ENCODE data around the gene CD244. TPM values are rescaled to one million over a fixed set of nuclear protein-coding genes. Genes with fewer than 3 reads are reported as not detected.

CD244 gene
- total and polyA plus RNA-seq, 8 donors, result 0.15 to 1.1 (median 0.43) TPM; not detected in 3

DNA sequence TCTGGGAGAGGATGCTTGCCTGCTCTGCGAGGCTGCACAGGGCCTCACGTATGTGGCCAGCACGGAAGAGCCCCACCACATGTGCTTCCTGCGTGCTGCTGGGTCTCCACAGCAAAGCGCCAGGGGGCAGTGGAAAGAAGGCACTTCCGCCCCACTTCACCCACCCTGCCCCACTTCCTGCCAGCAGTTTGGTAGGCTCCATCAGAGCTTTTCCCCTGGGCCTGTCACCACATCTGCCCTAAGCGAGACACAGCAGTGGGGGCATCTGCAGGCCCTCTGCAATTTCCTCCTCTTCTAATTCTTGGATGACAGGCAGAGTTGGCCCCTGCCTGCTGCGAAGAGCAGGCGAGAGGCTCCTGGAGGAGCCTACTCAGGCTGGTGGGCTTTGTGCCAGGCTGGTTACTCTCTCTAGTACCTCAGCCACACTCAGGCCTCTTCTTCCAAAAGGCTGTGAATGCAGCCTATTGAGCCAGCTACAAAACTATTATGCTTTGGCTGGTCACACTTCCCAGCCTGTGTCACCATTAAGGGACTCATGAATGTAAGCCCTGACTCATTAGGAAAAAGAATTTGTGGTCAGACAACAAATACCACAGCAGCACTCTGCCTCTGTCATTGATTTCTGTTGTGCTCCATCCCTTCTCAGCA is 25.0 kb downstream of the CD244 start:
- TF ChIP-seq POLR2A (IDR thresholded peaks at IDR 0.05) (no peak), EP300 (IDR thresholded peaks at IDR 0.05) (no peak), POLR2AphosphoS5 (IDR thresholded peaks at IDR 0.05) (peak in 1 of 3 donors; percentile 7)
- TF ChIP-seq, protein P1, sequence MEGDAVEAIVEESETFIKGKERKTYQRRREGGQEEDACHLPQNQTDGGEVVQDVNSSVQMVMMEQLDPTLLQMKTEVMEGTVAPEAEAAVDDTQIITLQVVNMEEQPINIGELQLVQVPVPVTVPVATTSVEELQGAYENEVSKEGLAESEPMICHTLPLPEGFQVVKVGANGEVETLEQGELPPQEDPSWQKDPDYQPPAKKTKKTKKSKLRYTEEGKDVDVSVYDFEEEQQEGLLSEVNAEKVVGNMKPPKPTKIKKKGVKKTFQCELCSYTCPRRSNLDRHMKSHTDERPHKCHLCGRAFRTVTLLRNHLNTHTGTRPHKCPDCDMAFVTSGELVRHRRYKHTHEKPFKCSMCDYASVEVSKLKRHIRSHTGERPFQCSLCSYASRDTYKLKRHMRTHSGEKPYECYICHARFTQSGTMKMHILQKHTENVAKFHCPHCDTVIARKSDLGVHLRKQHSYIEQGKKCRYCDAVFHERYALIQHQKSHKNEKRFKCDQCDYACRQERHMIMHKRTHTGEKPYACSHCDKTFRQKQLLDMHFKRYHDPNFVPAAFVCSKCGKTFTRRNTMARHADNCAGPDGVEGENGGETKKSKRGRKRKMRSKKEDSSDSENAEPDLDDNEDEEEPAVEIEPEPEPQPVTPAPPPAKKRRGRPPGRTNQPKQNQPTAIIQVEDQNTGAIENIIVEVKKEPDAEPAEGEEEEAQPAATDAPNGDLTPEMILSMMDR (IDR thresholded peaks at IDR 0.05), result no peak
- intact Hi-C loops (cut with DNase I; ENCODE audit: low total_unique reads), result loop anchor here (10.0 kb wide), 1 partner anchor 117 kb away; the partner anchor contains the start of gene ITLN2

GRCh38 chr1:160836981-160837557 is 25.6 kb downstream of the CD244 start:
- Histone ChIP-seq H3K27me3 (no peaks in the 10 kb centered on the region), H3K27ac (peak overlapping the region in 2 of 5 donors; percentile 9 to 14), H3K9me3 (no peaks in the 10 kb centered on the region), H3K4me3 (no peak overlapping the region), H3K4me1 (peaks cover 0 to 30% (median 4%) of the 10 kb centered on the region in 4 donors), H3K36me3 (no peaks in the 10 kb centered on the region)
- WGBS, 5 donors, result 47 to 66% (median 56%) methylated on average over 4 of the region's 4 CpGs
- TF ChIP-seq EP300 (IDR thresholded peaks at IDR 0.05) (no peak), POLR2AphosphoS5 (IDR thresholded peaks at IDR 0.05) (no peak), POLR2A (IDR thresholded peaks at IDR 0.05) (no peak)
- TF ChIP-seq, protein P1 (IDR thresholded peaks at IDR 0.05), result no peak
- intact Hi-C loops (cut with DNase I; ENCODE audit: low total_unique reads), result loop anchor here (10.0 kb wide), 1 partner anchor 118 kb away; the partner anchor contains the start of gene ITLN2
- no peak for DNase-seq

More for the DNA sequence above, 25.0 kb downstream of the CD244 start:
- H3K27ac ChIP-seq, result peak overlapping the region in 3 of 5 donors; percentile 42 to 56 (median 45)
- no peaks in the 10 kb centered on the region for H3K9me3 ChIP-seq
- DNase-seq, result peak; percentile 50 to 82
- H3K4me3 ChIP-seq, result no peak overlapping the region
- no peaks in the 10 kb centered on the region for H3K36me3 ChIP-seq
- H3K27me3 ChIP-seq, result no peaks in the 10 kb centered on the region
- WGBS, 5 donors, result 71 to 84% (median 78%) methylated on average over 9 of the region's 9 CpGs
- H3K4me1 ChIP-seq, result peaks cover 0 to 30% (median 4%) of the 10 kb centered on the region in 4 donors

DNA sequence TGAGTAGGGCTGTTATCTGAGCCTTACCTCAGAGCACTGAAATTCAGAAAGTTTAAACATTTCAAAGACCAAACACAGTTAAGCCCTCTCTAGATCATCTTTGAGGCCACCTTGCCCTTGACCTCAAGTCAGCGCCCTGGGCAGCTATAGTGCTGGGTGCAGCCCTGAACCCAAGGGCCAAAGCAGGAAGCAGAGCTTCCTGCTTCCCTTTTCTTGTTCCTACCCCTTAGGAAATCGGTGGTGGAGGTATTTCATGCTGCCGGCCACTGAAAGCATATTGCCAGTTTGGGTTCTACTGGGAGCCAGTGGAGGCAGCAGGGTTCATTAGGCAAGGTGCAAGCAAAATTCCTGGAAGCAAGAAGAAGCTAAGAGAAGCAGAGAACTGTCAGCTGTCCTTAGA is 26.1 kb downstream of the CD244 start:
- peaks cover 0 to 30% (median 4%) of the 10 kb centered on the region in 4 donors for H3K4me1 ChIP-seq
- no peak overlapping the region for H3K4me3 ChIP-seq
- 44 to 59% (median 47%) methylated on average over 3 of the region's 3 CpGs for WGBS, 5 donors
- intact Hi-C loops (cut with DNase I; ENCODE audit: low total_unique reads), result loop anchor here (10.0 kb wide), 1 partner anchor 118 kb away; the partner anchor contains the start of gene ITLN2
- H3K9me3 ChIP-seq, result no peaks in the 10 kb centered on the region
- TF ChIP-seq, protein P1 (IDR thresholded peaks at IDR 0.05), result no peak
- no peak for TF ChIP-seq POLR2A (IDR thresholded peaks at IDR 0.05)
- TF ChIP-seq POLR2AphosphoS5 (IDR thresholded peaks at IDR 0.05), result no peak
- TF ChIP-seq EP300 (IDR thresholded peaks at IDR 0.05), result no peak
- no peaks in the 10 kb centered on the region for H3K27me3 ChIP-seq
- no peak for DNase-seq
- peak overlapping the region in 2 of 5 donors; percentile 9 to 14 for H3K27ac ChIP-seq
- no peaks in the 10 kb centered on the region for H3K36me3 ChIP-seq

GRCh38 chr1:160835751-160836150 is 26.9 kb downstream of the CD244 start:
- intact Hi-C loops (cut with DNase I; ENCODE audit: low total_unique reads), result loop anchor here (10.0 kb wide), 1 partner anchor 119 kb away; the partner anchor contains the start of gene ITLN2
- no peaks in the 10 kb centered on the region for H3K36me3 ChIP-seq
- H3K4me3 ChIP-seq, result no peak overlapping the region
- DNase-seq, result no peak
- WGBS, 5 donors, result 76 to 84% (median 83%) methylated on average over 3 of the region's 3 CpGs
- H3K9me3 ChIP-seq, result no peaks in the 10 kb centered on the region
- no peak overlapping the region for H3K27ac ChIP-seq
- H3K4me1 ChIP-seq, result peaks cover 0 to 30% (median 4%) of the 10 kb centered on the region in 4 donors
- no peaks in the 10 kb centered on the region for H3K27me3 ChIP-seq
- no peak for TF ChIP-seq EP300 (IDR thresholded peaks at IDR 0.05)
- TF ChIP-seq, protein P1 (IDR thresholded peaks at IDR 0.05), result no peak
- no peak for TF ChIP-seq POLR2AphosphoS5 (IDR thresholded peaks at IDR 0.05)
- no peak for TF ChIP-seq POLR2A (IDR thresholded peaks at IDR 0.05)

Data from stomach (tissue), 9 donors.